ENCODE measurements around the gene FXR1.

- TF ChIP-seq CTCF (conservative IDR thresholded peaks at IDR 0.05; ENCODE audit: low read depth, low read length) = no peak
- no peak for TF ChIP-seq EZH2 (IDR thresholded peaks at IDR 0.05; ENCODE audit: low read length, unreplicated experiment)
- no peak for TF ChIP-seq EZH2phosphoT487 (IDR thresholded peaks at IDR 0.05; ENCODE audit: borderline replicate concordance, low read length)
Measured at GRCh38 chr3:180977498-180977897, 65.0 kb downstream of the FXR1 start.

All from PC-3 (cell line).